ENCODE results near the gene RPL41. TPM values are rescaled to one million over a fixed set of nuclear protein-coding genes. Genes with fewer than 3 reads are reported as not detected.
"Not testable (repeated sequence)": the region's sequence is repeated elsewhere in the genome, so short reads cannot be mapped to it uniquely, and the experiment has no call there.

RPL41 gene
- total and polyA plus RNA-seq, 5 donors = 2,026 to 2,505 (median 2,284) TPM

DNA sequence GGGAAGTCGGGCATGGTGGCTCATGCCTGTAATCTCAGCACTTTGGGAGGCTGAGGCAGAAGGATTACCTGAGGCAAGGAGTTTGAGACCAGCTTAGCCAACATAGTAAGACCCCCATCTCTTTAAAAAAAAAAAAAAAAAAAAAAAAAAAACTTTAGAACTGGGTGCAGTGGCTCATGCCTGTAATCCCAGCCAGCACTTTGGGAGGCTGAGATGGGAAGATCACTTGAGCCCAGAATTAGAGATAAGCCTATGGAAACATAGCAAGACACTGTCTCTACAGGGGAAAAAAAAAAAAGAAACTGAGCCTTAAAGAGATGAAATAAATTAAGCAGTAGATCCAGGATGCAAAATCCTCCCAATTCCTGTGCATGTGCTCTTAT lies 13.8 kb upstream of the RPL41 start:
- Histone ChIP-seq H3K9me3 (ENCODE audit: control insufficient read depth, low read length) (no peaks in the 10 kb centered on the region), H3K4me3 (ENCODE audit: low read length) (no peak overlapping the region), H3K27me3 (ENCODE audit: control insufficient read depth, insufficient read depth) (no peaks in the 10 kb centered on the region), H3K4me1 (ENCODE audit: control insufficient read depth, insufficient read depth, low read length) (no peaks in the 10 kb centered on the region), H3K27ac (ENCODE audit: low read length) (no peak overlapping the region)
- ATAC-seq = no peak
- intact Hi-C loops (cut with DNase I) = no loop called here
- WGBS = 72% methylated on average over 1 of the region's 1 CpG
- no peak for DNase-seq

DNA sequence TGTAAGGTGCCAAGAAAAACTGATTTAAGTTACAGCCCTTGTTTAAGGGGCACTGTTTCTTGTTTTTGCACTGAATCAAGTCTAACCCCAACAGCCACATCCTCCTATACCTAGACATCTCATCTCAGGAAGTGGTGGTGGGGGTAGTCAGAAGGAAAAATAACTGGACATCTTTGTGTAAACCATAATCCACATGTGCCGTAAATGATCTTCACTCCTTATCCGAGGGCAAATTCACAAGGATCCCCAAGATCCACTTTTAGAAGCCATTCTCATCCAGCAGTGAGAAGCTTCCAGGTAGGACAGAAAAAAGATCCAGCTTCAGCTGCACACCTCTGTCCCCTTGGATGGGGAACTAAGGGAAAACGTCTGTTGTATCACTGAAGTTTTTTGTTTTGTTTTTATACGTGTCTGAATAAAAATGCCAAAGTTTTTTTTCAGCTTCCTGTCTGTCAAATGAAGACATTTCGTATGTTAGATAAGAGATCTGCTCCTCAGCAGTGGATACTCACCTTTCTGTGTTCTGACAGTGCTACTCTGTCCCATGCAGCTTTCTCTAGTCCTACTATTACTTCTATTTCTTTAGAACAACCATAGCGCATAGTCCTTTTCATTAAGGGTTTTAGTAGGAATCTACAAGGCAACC lies 13.2 kb upstream of the RPL41 start:
- Histone ChIP-seq H3K4me3 (ENCODE audit: low read length) (peak overlapping the region; percentile 83), H3K4me1 (ENCODE audit: control insufficient read depth, insufficient read depth, low read length) (no peaks in the 10 kb centered on the region), H3K27me3 (ENCODE audit: control insufficient read depth, insufficient read depth) (no peaks in the 10 kb centered on the region), H3K27ac (ENCODE audit: low read length) (no peak overlapping the region), H3K9me3 (ENCODE audit: control insufficient read depth, low read length) (no peaks in the 10 kb centered on the region)
- DNase-seq = no peak
- ATAC-seq = no peak
- intact Hi-C loops (cut with DNase I) = no loop called here
- WGBS = 49% methylated on average over 6 of the region's 6 CpGs

DNA sequence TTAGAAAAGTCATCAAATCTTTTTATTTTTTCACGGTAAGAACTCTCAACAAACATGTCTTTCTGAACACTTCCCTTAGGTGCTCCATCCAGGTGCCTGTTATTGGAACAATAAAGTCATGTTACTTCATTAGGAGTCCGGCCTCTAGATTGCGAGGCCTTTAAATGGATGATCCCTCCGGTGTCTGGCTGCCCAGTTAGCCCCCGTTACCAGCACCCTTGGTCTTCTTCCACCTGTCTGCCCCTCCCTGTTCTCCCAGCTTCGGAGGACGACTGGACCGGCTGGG lies 12.7 kb upstream of the RPL41 start:
- no peak for ATAC-seq
- Histone ChIP-seq H3K4me1 (ENCODE audit: control insufficient read depth, insufficient read depth, low read length) (no peaks in the 10 kb centered on the region), H3K9me3 (ENCODE audit: control insufficient read depth, low read length) (no peaks in the 10 kb centered on the region), H3K27ac (ENCODE audit: low read length) (peak overlapping the region; percentile 88), H3K4me3 (ENCODE audit: low read length) (peak overlapping the region; percentile 83), H3K27me3 (ENCODE audit: control insufficient read depth, insufficient read depth) (no peaks in the 10 kb centered on the region)
- intact Hi-C loops (cut with DNase I) = no loop called here
- no peak for DNase-seq
- 2% methylated on average over 8 of the region's 8 CpGs for WGBS

DNA sequence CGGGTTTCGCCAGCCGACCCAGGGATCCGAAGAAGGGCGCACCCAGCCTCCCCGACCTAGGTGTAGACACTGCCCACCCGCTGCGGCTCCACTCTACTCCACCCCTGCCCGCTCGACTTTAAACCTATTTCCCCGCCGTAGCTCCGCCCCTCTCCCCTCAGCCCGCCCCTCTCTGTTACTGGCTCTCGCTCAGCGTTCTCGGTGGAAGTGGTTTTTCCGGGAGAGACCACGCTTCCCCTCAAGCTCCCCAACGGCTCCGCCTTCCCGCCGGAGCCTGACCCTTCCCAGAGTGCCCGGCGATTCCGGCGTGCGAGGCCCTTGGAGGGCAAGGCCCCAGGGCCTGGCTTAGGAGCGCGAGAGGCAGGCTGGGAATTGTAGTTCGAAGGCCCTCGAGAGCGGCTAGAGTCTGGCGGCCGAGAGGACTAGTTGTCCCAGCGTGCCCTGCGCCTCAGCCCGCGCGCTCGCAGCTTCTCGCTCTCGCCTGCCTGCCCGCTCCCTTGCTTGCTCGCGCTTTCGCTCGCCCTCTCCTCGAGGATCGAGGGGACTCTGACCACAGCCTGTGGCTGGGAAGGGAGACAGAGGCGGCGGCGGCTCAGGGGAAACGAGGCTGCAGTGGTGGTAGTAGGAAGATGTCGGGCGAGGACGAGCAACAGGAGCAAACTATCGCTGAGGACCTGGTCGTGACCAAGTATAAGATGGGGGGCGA lies 12.2 kb upstream of the RPL41 start, which contains the start of gene PA2G4:
TSS of gene PA2G4 (plus strand) at position 451 of the 706 bp plus-strand sequence. CDS start at position 630, 179 bp downstream.
- WGBS = under 1% methylated on average over 60 of the region's 60 CpGs
- Histone ChIP-seq H3K9me3 (ENCODE audit: control insufficient read depth, low read length) (no peaks in the 10 kb centered on the region), H3K27ac (ENCODE audit: low read length) (peak within 1 kb of the TSS; percentile 88), H3K4me1 (ENCODE audit: control insufficient read depth, insufficient read depth, low read length) (no peaks in the 10 kb centered on the region), H3K27me3 (ENCODE audit: control insufficient read depth, insufficient read depth) (no peaks in the 10 kb centered on the region), H3K4me3 (ENCODE audit: low read length) (peak within 1 kb of the TSS; percentile 83)
- intact Hi-C loops (cut with DNase I) = no loop called here
- ATAC-seq (peak; percentile 98 to 99), DNase-seq (peak; percentile 99)

DNA sequence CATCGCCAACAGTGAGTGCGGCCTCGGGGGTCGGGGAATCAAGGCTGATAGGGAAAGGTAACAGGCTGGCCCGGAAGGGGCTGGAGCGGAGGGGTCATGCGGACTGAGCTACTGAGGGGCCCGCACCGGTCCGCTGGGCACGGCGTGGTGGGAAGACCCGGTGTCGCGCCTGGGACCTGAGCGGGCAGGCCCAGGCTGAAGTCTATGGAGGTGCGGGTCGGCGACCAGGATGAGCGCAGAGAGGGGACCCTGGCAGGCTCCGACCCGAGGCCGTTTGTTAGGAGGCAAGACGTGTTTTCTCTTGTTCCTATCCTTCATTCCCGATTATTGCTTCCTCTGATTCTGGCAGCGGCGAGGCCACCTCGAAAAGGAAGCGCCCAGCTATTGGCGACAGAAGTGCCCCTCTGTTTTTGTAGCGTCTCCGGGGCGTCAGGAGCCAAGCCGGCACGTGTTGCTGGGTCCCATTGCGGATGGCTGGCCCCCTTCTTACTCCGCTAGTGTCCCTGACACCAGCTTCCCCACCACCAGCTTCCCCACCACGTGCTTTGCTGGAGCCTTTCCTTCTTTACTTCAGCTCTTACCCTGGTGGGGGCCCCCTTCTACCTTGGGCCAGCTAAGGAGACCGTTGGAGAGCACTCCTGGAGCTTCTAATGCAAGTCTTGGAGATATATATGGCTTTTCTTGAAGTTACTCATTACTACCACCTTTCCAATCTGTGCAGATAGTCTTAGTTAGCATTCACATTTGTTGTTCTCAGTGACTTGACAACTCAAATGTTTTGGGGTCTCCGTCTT lies 11.4 kb upstream of the RPL41 start:
- peak overlapping the region; percentile 84 for H3K27ac ChIP-seq (ENCODE audit: low read length)
- under 1% methylated on average over 40 of the region's 40 CpGs for WGBS
- H3K9me3 ChIP-seq (ENCODE audit: control insufficient read depth, low read length) = no peaks in the 10 kb centered on the region
- H3K27me3 ChIP-seq (ENCODE audit: control insufficient read depth, insufficient read depth) = no peaks in the 10 kb centered on the region
- DNase-seq (peak; percentile 49 to 77 (median 52)), ATAC-seq (peak; percentile 31 to 50)
- intact Hi-C loops (cut with DNase I) = no loop called here
- H3K4me3 ChIP-seq (ENCODE audit: low read length) = peak overlapping the region; percentile 48
- no peaks in the 10 kb centered on the region for H3K4me1 ChIP-seq (ENCODE audit: control insufficient read depth, insufficient read depth, low read length)

DNA sequence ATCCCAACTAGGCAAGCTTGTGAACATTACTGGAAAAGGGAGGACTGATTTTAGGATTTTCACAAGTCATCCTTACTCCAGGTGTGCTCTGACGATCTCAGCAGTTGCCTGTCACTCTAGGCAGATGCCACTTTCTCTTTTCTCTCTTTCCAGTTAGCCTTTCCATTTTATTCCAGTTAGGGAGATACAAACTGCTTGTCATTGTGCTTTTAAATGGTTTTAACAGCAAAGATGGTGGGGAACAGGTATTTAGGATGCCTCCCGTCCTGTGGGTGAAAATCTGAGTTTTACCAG lies 10.9 kb upstream of the RPL41 start:
- H3K27ac ChIP-seq (ENCODE audit: low read length) = no peak overlapping the region
- ATAC-seq = no peak
- peak overlapping the region; percentile 48 for H3K4me3 ChIP-seq (ENCODE audit: low read length)
- H3K9me3 ChIP-seq (ENCODE audit: control insufficient read depth, low read length) = no peaks in the 10 kb centered on the region
- no peak for DNase-seq
- no peaks in the 10 kb centered on the region for H3K27me3 ChIP-seq (ENCODE audit: control insufficient read depth, insufficient read depth)
- intact Hi-C loops (cut with DNase I) = no loop called here
- WGBS = 33% methylated on average over 2 of the region's 2 CpGs
- H3K4me1 ChIP-seq (ENCODE audit: control insufficient read depth, insufficient read depth, low read length) = no peaks in the 10 kb centered on the region

DNA sequence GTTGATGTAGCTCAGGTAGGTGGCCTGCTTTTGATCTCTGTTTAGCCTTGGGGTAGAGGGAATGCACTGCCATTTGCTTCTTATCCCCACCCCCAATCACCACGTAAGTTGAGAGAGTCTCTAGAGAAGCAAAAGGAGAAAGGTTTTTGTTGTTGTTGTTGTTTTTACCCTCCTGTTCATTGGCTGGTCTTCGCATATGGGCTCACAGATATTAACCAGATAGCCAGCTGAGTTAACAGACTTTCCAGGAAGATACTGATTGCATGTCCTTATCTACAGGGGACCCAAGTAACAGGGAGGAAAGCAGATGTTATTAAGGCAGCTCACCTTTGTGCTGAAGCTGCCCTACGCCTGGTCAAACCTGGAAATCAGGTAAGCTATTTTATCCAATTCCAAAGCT lies 9.2 kb upstream of the RPL41 start:
- Histone ChIP-seq H3K4me1 (ENCODE audit: control insufficient read depth, insufficient read depth, low read length) (no peaks in the 10 kb centered on the region), H3K27ac (ENCODE audit: low read length) (no peak overlapping the region), H3K9me3 (ENCODE audit: control insufficient read depth, low read length) (no peaks in the 10 kb centered on the region), H3K4me3 (ENCODE audit: low read length) (no peak overlapping the region), H3K27me3 (ENCODE audit: control insufficient read depth, insufficient read depth) (no peaks in the 10 kb centered on the region)
- 91% methylated on average over 3 of the region's 3 CpGs for WGBS
- intact Hi-C loops (cut with DNase I) = no loop called here
- ATAC-seq (no peak), DNase-seq (no peak)

DNA sequence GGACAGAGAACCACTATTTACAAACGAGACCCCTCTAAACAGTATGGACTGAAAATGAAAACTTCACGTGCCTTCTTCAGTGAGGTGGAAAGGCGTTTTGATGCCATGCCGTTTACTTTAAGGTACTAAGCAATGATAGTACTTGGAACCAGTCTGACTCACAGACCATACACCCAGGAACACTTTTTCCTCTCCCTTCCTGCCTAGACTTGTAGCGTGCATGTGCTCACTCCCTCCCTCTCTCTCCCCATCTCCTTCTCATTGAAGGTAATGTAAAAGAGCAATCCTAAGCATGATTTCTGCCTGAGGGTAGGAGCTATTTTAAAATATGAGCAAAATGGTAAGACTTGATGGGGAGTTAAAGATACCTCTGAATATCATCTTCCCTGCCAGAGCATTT lies 5.9 kb upstream of the RPL41 start:
- ATAC-seq (no peak), DNase-seq (no peak)
- H3K4me3 ChIP-seq (ENCODE audit: low read length) = no peak overlapping the region
- WGBS = 93% methylated on average over 5 of the region's 5 CpGs
- intact Hi-C loops (cut with DNase I) = no loop called here
- no peaks in the 10 kb centered on the region for H3K27me3 ChIP-seq (ENCODE audit: control insufficient read depth, insufficient read depth)
- no peak overlapping the region for H3K27ac ChIP-seq (ENCODE audit: low read length)
- no peaks in the 10 kb centered on the region for H3K9me3 ChIP-seq (ENCODE audit: control insufficient read depth, low read length)
- H3K4me1 ChIP-seq (ENCODE audit: control insufficient read depth, insufficient read depth, low read length) = peaks cover 2% of the 10 kb centered on the region

DNA sequence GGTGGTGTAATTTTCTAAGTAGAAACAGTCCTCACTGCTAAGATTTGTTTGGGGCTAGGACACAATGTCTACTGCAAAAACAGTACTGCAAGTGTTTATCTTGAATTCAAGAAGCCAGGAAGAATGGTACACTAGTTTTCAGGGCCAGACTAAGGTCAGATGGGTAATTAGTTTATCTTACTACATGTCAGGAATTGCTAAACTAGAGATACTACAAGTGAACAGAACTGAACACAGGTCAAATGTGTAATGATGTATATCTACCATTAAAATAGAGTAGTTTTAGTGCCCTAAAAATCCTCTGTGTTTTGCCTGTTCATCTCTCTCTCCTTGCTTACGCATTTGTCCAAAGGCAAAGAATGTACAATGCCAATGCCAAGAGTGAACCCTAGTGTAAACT lies 2.3 kb upstream of the RPL41 start:
- DNase-seq = no peak
- Histone ChIP-seq H3K27me3 (ENCODE audit: control insufficient read depth, insufficient read depth) (no peaks in the 10 kb centered on the region), H3K9me3 (ENCODE audit: control insufficient read depth, low read length) (no peaks in the 10 kb centered on the region), H3K4me3 (ENCODE audit: low read length) (no peak overlapping the region), H3K27ac (ENCODE audit: low read length) (no peak overlapping the region), H3K4me1 (ENCODE audit: control insufficient read depth, insufficient read depth, low read length) (peaks cover 6% of the 10 kb centered on the region)
- 92% methylated on average over 1 of the region's 1 CpG for WGBS
- intact Hi-C loops (cut with DNase I) = no loop called here
- ATAC-seq = no peak

DNA sequence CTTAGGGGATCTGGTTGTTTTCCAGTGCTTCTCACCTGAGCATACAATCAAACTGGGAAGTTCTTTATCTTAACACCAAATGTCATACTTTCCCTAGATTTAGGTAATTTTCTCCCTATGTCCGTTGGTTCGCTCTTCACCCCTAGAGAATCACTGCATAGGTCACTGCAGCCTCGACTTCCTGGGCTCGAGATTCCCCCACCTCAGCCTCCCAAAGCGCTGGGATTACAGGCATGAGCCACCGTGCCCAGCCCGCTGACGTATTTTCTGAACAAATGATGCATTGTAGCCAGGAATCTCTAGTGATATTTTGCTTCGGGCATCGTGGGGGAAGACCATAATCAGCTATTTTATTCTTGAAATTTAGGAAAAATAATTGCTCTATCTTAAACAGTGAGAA lies 1.1 kb upstream of the RPL41 start:
- ATAC-seq (no peak), DNase-seq (peak; percentile 47 to 77 (median 66))
- Histone ChIP-seq H3K9me3 (ENCODE audit: control insufficient read depth, low read length) (no peaks in the 10 kb centered on the region), H3K4me1 (ENCODE audit: control insufficient read depth, insufficient read depth, low read length) (peaks cover 6% of the 10 kb centered on the region), H3K4me3 (ENCODE audit: low read length) (peak overlapping the region; percentile 96), H3K27me3 (ENCODE audit: control insufficient read depth, insufficient read depth) (no peaks in the 10 kb centered on the region), H3K27ac (ENCODE audit: low read length) (no peak overlapping the region)
- WGBS = 31% methylated on average over 10 of the region's 10 CpGs
- intact Hi-C loops (cut with DNase I) = loop anchor here in 1 of 4 donors (5.0 kb wide), 1 partner anchor 42 kb away; the partner anchor contains the start of gene MYL6

DNA sequence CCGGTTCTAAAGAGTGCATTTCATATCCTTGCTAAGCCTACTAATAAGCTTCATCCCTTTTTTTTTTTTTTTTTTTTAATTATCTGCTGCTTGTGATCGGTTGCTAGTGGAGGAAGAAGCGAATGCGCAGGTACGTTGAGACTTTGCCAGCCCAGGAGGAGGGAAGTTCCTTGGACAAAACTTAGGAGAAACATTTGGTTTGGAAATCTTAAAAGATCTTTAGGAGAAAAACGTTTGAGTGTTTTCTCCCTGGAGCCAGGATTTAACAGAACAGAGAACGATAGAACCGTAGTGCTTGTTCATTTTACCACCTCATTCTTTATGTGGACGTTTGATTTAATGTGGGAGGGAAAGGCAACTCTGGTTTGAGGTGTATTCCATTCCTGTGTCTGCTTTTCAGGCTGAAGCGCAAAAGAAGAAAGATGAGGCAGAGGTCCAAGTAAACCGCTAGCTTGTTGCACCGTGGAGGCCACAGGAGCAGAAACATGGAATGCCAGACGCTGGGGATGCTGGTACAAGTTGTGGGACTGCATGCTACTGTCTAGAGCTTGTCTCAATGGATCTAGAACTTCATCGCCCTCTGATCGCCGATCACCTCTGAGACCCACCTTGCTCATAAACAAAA lies 761 bp downstream of the RPL41 start:
- ATAC-seq; H3K9me3 ChIP-seq (ENCODE audit: control insufficient read depth, low read length); DNase-seq; H3K4me1 ChIP-seq (ENCODE audit: control insufficient read depth, insufficient read depth, low read length); H3K27me3 ChIP-seq (ENCODE audit: control insufficient read depth, insufficient read depth): not testable (repeated sequence)
- WGBS = 2% methylated on average over 12 of the region's 16 CpGs
- peak overlapping the region; percentile 96 for H3K4me3 ChIP-seq (ENCODE audit: low read length)
- H3K27ac ChIP-seq (ENCODE audit: low read length) = peak overlapping the region; percentile 99
- intact Hi-C loops (cut with DNase I) = loop anchor here in 1 of 4 donors (5.0 kb wide), 1 partner anchor 40 kb away; the partner anchor contains the start of gene MYL6
